ENCODE measurements around the gene CIRBP.
"Not testable (repeated sequence)": the region's sequence is repeated elsewhere in the genome, so short reads cannot be mapped to it uniquely, and the experiment has no call there.

CIRBP gene

GRCh38 chr19:1315470-1316166 is 46.5 kb downstream of the CIRBP start:
- peak; percentile 9 for DNase-seq

- no peak for DNase-seq
These were observed 47.3 kb downstream of the CIRBP start for GRCh38 chr19:1316466-1316865.

- DNase-seq: no peak
These were observed 48.3 kb downstream of the CIRBP start for GRCh38 chr19:1317274-1318003.

GRCh38 chr19:1318678-1319471 is 49.7 kb downstream of the CIRBP start:
- no peak for DNase-seq

GRCh38 chr19:1320282-1320650 is 51.1 kb downstream of the CIRBP start:
- DNase-seq: not testable (repeated sequence)

GRCh38 chr19:1321539-1321938 is 52.4 kb downstream of the CIRBP start:
- DNase-seq: no peak

GRCh38 chr19:1322198-1322981 is 53.3 kb downstream of the CIRBP start:
- no peak for DNase-seq

GRCh38 chr19:1324249-1324805 is 55.2 kb downstream of the CIRBP start:
- DNase-seq: no peak
